Fibroblast of skin of back (primary cell): Measurements from ENCODE around the gene MAD1L1.

Experiments
- DNase-seq: peaks from one replicate; pipeline ENCODE4 v3.0.0-alpha.2; 2013

MAD1L1 gene

GRCh38 chr7:1810521-1810920 lies 422.2 kb downstream of the MAD1L1 start:
- no peak for DNase-seq

GRCh38 chr7:1809601-1810258 lies 423.0 kb downstream of the MAD1L1 start:
- DNase-seq: no peak

GRCh38 chr7:1809070-1809469 lies 423.7 kb downstream of the MAD1L1 start:
- no peak for DNase-seq

GRCh38 chr7:1807821-1808600 lies 424.7 kb downstream of the MAD1L1 start:
- DNase-seq: no peak

- no peak for DNase-seq
These were observed 426.4 kb downstream of the MAD1L1 start for GRCh38 chr7:1806354-1806753.

- no peak for DNase-seq
These were observed 428.4 kb downstream of the MAD1L1 start for GRCh38 chr7:1804310-1804709.

GRCh38 chr7:1802899-1803298 lies 429.8 kb downstream of the MAD1L1 start:
- no peak for DNase-seq

- DNase-seq: no peak
These were observed 431.8 kb downstream of the MAD1L1 start for GRCh38 chr7:1800902-1801301.

GRCh38 chr7:1798191-1798590 lies 434.6 kb downstream of the MAD1L1 start:
- DNase-seq: no peak

GRCh38 chr7:1794888-1795542 lies 437.7 kb downstream of the MAD1L1 start:
- peak; percentile 21 for DNase-seq

- DNase-seq: no peak
These were observed 445.0 kb downstream of the MAD1L1 start for GRCh38 chr7:1787681-1788235.

GRCh38 chr7:1787241-1787640 lies 445.5 kb downstream of the MAD1L1 start:
- no peak for DNase-seq

- no peak for DNase-seq
These were observed 446.9 kb downstream of the MAD1L1 start for GRCh38 chr7:1785839-1786238.

GRCh38 chr7:1781369-1781768 lies 451.4 kb downstream of the MAD1L1 start:
- DNase-seq: no peak

- no peak for DNase-seq
These were observed 453.3 kb downstream of the MAD1L1 start for GRCh38 chr7:1779445-1779844.

- DNase-seq: no peak
These were observed 455.6 kb downstream of the MAD1L1 start for GRCh38 chr7:1777122-1777521.

GRCh38 chr7:1775389-1775788 lies 457.4 kb downstream of the MAD1L1 start:
- no peak for DNase-seq

- no peak for DNase-seq
These were observed 462.4 kb downstream of the MAD1L1 start for GRCh38 chr7:1770331-1770730.

GRCh38 chr7:1769286-1770200 lies 463.2 kb downstream of the MAD1L1 start:
- DNase-seq: no peak

GRCh38 chr7:1768832-1769231 lies 463.9 kb downstream of the MAD1L1 start:
- no peak for DNase-seq

GRCh38 chr7:1767524-1767923 lies 465.2 kb downstream of the MAD1L1 start:
- DNase-seq: peak; percentile 9
